Activated CD8-positive, alpha-beta memory T cell treated with anti-CD3 and anti-CD28 coated beads, Interleukin-2, amount 50 U/mL, for 48 hours (primary cell): ENCODE data around the gene ABCC3.
"Not testable (repeated sequence)": the region's sequence is repeated elsewhere in the genome, so short reads cannot be mapped to it uniquely, and the experiment has no call there.

Experiments
- DNase-seq: peaks from one replicate; pipeline ENCODE4 v3.0.0-alpha.2; 2020

ABCC3 gene

DNA sequence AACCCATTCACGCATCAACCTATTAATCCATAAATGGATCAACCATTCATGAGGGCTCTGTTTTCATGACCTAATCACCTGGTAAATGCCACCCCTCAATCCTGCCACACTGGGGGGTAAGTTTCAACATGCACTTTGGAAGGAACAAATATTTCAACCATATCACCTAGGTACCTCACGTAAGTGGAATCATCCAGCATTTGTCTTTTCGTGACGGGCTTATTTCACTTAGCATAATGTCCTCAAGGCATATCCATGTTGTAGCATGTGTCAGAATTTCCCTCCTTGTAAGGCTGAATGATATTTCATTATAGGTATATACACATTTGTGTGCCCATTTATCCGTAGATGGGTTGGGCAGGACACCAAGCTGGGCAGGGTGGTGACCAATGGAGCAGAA lies 37.4 kb downstream of the ABCC3 start:
- DNase-seq, result no peak

DNA sequence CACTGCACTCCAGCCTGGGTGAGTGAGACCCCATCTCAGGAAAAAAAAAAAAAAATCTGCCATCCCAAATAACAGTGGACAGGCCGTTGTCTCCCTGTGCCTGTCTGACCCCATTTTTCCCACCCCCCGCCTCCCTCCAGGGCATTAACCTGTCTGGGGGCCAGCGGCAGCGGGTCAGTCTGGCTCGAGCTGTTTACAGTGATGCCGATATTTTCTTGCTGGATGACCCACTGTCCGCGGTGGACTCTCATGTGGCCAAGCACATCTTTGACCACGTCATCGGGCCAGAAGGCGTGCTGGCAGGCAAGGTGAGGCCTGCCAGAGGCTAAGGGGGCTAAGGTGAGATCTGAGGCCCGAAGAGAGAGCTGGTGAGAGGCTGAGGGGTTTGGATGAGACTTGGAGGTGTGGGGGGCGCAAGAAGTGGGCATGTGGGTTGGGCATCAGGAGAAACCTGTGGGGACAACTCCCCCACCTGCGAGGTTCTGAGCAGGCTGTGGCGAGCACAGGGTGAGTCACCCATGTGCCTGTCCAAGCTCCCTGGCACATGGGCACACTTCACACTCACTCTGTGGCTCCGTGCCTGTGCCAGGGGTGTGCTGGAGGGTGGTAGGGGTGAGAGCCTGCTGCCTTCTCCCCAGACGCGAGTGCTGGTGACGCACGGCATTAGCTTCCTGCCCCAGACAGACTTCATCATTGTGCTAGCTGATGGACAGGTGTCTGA lies 38.3 kb downstream of the ABCC3 start:
- no peak for DNase-seq

DNA sequence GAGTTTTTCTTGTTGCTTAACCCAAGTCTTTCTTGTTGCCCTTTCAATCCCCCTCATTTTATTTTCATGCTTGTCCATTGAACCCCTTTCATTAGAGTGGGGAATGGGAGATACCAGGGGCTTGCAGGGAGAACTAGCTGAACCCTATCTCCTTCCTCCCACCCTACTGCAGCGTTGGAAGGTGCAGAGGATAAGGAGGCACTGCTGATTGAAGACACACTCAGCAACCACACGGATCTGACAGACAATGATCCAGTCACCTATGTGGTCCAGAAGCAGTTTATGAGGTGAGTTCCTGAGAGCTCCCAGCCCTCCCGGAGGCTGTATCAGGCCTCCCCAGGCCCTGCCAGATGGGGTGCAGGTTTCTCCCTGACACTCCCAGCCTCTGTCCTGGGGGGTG lies 40.5 kb downstream of the ABCC3 start:
- DNase-seq, result no peak

DNA sequence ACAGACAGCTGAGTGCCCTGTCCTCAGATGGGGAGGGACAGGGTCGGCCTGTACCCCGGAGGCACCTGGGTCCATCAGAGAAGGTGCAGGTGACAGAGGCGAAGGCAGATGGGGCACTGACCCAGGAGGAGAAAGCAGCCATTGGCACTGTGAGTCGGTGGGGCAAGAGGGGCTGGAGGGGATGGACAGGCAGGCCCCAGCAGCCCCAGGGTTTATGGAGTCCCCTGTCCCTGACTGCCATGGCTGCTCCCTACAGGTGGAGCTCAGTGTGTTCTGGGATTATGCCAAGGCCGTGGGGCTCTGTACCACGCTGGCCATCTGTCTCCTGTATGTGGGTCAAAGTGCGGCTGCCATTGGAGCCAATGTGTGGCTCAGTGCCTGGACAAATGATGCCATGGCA lies 40.9 kb downstream of the ABCC3 start:
- no peak for DNase-seq

DNA sequence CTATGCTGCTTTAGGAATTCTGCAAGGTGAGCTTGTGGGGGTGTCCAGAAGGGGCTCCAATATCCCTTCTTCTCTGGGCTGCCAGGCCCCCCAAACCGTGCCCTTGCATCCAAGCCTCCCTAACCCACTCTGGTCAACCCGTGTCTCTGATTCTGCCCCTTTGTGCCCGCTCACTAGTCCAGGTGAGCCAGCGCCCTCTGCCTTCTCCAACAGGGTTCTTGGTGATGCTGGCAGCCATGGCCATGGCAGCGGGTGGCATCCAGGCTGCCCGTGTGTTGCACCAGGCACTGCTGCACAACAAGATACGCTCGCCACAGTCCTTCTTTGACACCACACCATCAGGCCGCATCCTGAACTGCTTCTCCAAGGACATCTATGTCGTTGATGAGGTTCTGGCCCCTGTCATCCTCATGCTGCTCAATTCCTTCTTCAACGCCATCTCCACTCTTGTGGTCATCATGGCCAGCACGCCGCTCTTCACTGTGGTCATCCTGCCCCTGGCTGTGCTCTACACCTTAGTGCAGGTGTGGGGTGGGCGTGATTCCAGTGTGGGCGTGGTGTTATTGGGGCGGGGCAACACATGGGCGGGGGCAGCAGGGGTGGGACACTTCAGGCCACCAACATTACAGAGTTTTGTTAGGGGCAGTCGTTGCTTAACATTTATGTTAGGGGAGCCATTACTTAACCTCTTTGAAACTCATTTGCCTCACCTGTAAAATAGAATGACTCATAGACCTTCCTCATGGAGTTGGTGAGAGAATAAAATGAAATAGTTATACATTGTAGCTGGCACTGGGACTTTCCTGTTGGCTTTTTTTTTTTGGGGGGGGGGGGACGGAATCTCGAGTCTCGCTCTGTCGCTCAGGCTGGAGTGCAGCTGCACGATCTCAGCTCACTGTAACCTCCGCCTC lies 41.6 kb downstream of the ABCC3 start:
- DNase-seq, result no peak

DNA sequence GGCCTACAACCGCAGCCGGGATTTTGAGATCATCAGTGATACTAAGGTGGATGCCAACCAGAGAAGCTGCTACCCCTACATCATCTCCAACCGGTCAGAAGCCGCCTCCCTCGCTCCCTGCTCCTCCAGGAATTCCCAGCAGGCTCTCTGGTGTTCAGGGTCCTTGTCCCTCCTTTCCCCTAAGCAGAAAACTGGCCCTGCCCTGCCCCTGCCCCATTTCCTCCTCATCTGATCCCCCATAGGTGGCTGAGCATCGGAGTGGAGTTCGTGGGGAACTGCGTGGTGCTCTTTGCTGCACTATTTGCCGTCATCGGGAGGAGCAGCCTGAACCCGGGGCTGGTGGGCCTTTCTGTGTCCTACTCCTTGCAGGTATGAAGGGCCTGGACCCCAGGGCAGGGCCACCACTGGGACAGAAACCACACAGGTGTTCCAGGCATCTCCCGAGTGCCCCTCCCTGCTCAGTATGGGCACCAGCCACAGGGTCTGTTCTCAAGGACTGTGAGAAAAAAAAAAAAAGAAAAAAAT lies 43.2 kb downstream of the ABCC3 start:
- no peak for DNase-seq

DNA sequence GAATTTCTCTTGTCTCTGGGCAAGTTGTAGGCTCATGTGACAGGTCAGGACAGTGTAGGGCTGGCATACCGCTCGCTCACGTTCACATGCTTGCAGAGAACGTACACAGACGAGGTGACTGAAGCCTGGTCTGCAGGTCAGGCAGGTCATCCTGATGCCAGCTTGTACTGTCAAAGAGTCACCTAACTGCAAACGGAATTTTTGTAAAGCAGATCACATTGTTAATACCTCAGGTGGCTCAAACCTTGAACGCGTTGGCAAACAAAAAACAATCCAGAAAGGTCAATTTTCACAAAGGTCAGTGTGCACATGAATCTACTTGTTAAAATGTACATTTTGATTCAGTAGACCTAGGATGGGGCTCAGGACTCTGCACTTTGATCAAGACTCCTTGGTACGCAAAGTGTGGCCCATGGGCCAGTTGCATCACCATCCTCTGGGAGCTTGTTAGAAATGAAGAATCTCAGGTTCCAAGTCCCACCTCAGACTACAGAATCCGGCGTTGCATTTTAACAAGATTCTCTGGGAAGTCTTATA lies 44.4 kb downstream of the ABCC3 start:
- DNase-seq, result no peak

DNA sequence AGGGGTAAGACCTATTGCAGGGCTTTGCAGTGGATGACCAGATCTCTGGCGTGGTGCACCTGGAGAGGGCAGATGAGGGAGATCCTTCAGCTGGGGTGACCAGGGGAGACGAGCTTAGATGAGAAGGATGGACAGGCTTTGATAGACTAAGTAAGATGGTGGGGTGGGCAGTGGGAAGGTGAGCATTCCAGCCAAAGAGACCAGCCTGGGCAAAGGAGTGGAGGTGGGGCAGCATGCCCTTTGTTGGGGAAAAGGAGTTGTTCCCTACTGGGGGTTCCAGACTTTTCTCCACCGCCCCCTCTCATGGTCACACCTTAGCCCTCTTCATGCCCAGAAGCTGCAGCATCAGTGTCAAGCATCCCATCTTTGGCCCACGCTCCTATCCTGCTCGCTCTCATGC lies 45.4 kb downstream of the ABCC3 start:
- no peak for DNase-seq

DNA sequence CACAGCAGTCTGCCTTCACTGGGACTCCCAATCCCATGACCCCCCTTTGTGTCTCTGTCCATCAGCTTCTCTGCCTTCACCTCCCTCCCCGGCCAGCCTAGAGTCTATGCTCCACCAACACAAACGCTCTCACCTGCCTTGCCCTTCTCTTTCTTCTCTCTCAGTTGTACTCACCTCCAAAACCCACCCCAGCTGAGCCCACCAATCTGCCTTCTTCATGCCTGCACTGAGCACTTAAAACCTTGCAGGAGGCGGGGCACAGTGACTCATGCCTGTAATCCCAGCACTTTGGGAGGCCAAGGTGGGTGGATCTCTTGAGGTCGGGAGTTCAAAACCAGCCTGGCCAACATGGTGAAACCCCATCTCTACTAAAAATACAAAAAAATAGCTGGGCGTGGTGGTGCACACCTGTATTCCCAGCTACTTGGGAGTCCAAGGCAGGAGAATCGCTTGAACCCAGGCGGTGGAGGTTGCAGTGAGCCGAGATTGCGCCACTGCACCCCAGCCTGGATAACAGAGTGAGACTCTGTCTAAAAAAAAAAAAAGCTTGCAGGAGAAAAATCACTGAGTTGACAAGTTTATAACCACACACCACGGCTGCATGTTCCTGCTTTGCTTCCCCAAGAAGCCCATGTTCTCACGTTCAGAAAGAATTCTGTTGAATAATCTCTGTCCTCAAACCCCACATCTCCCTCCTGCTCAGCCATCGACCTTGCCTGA lies 46.0 kb downstream of the ABCC3 start:
- DNase-seq, result not testable (repeated sequence)

DNA sequence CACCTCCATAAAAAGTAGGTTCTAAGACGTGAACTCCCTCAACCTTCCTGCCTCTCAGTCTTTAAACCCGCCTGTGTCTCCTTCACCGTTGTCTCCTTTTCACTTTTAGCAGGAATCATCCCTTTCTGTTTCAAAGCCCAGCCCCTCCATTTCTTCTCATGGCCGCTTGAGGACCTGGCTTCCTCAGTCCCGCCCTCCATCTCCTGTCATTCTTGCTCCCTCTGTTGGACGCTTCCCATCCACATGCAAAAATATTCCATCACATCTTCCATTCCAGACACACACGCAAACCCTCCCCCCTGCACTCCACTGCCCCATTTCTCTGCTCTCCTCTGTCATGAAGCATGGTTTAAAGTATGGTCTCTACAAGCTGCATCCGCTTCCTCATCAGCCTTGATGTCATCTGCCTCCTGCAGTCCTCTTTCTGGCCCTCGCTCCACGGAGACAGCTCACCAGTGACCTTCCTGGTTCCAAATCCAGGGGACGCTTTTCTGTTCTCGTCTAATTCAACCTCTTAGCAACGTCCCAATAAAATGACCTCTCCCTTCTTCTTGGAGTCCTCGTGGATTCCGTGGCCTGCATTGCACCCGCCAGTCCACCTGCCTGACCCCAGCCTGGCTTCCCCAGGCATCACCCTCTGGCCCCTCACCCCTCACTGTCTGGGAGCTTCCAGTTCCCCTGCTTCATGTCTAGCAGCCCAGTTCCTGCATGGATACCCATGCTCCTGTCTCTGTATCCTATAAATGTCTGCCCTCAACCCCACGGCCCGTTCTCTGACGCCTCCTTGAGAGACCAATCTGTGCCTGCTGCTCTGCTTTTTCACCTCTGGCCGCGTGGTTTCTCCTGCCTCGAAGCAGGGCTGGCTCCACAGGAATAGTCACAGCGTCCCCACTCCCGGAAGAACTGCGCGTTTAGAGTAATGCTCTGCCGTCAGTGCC lies 46.9 kb downstream of the ABCC3 start:
- DNase-seq, result no peak

DNA sequence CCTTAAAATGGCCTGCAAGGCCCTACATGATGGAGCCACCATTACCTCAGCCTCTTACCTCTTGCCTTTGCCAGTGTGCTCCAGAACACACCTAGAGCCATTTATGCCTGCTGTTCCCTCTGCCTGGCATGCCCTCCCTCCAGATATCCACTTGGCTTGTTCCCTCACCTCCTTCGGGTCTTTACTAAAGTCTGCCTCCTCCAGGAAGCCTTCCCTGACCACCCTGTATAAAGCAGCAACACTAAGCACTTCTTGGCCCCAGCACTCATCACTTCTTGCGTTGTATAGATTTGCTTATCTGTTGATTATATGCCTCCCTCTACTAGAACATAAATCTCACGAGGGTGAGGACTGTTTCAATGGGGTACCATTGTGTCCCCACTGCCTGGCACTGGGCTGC lies 47.8 kb downstream of the ABCC3 start:
- no peak for DNase-seq

DNA sequence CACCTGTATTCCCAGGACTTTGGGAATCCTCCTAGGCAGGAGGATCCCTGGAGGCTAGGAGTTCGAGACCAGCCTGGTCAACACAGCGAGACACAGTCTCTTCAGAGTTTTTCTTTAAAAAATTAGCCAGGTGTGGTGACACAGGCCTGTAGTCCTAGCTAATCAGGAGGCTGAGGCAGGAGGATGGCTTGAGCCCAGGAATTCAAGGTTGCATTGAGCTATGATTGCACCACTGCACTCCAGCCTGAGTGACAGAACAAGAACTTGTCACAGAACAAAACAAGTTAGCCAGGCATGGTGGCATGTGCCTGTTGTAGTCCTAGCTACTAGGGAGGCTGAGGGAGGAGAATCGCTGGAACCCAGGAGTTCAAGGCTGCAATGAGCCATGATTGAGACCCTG lies 48.3 kb downstream of the ABCC3 start:
- no peak for DNase-seq

DNA sequence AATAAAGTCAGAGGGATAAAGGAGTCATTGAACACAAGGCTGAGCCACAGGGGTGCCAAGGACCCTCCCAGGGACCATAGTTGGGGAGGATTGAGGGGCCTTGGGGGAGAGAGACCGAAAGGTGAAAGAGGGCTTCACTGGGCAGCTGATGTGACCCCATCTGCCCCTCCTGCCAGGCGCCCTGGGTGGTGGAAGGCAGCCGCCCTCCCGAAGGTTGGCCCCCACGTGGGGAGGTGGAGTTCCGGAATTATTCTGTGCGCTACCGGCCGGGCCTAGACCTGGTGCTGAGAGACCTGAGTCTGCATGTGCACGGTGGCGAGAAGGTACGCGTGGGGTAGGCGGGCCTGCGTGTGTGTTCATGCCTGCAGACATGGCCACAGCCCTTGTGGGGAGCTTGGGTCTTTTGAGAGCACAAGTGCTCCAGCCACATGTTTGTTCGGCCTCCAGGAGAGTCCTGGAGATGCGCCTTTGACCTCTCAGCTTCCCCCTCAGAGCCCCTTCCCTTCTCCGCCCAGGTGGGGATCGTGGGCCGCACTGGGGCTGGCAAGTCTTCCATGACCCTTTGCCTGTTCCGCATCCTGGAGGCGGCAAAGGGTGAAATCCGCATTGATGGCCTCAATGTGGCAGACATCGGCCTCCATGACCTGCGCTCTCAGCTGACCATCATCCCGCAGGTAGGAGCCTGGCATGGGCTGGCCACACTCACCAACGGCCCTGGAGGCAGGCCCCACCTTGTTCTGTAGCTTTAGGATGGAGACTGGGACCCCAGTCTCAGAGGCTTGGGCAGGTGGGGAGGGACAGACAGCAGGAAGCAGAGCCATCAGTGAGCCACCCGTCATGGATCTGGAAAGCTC lies 49.0 kb downstream of the ABCC3 start:
- DNase-seq, result no peak

DNA sequence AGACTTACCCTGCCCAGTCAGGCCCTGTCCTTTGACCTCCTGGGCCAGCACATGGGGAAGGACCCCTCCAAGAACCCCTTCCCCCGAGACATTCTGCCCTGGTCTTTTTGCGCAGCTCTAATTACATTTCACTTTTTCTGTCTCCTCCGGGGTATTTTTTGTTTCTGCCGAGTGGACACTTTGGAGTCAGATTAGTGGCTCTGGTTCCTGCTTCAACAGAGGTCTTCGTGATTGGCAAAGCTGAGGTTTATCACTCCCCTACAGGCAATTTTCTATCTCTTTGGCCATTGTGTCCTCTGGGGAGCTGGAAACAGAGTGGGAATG lies 49.6 kb downstream of the ABCC3 start:
- no peak for DNase-seq

DNA sequence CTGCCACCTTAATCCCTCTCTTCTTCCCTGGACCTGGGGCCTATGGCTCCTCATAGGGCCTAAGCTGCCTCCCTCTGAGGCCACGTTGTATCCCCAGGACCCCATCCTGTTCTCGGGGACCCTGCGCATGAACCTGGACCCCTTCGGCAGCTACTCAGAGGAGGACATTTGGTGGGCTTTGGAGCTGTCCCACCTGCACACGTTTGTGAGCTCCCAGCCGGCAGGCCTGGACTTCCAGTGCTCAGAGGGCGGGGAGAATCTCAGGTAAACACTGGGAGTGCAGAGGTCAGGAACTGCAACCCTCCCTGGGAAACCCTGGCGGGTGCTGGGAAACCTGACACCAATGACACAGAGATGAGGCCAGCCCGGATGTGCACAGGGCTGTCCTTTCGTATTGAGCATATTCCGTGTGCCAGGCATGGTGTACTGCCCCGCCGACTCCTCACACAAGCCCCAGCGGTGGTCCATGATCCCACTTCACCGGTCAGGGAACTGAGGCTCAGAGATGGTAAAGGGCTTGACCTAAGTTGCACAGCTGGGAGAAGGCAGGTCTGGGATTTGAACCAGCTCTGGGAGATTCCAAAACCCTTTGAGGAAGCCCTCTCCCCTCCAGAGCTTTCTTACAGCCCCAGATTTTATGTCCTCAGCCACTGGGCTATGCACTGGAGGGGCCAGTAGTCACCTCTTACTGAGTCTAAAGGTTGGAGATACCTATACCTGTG lies 50.1 kb downstream of the ABCC3 start:
- no peak for DNase-seq

DNA sequence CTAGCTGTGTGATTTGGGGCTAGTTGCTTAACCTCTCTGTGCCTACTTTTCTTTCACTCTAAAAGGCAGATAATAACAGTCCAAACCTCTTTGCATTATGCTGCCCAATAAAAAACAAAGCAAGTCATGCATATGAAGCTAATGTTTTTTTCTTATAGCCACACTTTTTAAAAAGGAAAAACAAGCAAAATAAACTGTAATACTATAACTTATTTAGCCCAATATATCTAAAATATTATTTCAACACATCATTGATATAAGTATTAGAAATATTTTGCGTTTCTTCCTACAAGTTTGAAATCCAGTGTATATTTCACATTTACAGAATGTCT lies 50.6 kb downstream of the ABCC3 start:
- no peak for DNase-seq

DNA sequence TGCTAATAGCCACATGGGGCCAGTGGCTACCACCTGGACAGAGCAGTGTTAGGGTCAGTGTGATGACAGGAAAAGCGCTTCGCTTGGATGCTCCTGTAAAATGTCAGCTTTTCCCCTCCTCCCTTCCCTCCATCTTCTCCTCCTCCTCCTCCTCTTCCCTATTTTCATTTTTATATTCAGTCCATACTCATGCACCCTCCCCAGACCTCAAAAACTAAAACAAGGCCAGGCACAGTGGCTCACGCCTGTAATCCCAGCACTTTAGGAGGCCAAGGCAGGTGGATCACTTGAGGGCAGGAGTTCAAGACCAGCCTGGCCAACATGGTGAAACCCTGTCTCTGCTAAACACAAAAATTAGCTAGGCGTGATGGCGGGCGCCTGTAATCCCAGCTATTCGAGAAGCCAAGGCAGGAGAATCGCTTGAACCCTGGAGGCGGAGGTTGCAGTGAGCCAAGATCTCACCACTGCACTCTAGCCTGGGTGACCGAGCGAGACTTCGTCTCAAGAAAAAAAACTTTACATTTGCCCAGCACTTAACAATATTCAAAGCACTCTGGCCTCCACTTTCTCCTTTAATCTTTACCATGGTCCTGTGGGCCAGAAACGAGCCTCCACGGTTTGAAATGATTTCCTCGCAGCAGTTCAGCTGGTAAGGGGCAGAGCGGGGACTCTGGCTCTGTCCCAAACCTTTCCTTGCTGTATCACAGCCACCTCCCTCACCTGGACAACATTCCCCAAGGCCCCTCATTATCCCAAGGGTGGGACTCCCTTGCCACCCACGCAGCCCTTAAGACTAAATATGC lies 51.2 kb downstream of the ABCC3 start:
- no peak for DNase-seq

DNA sequence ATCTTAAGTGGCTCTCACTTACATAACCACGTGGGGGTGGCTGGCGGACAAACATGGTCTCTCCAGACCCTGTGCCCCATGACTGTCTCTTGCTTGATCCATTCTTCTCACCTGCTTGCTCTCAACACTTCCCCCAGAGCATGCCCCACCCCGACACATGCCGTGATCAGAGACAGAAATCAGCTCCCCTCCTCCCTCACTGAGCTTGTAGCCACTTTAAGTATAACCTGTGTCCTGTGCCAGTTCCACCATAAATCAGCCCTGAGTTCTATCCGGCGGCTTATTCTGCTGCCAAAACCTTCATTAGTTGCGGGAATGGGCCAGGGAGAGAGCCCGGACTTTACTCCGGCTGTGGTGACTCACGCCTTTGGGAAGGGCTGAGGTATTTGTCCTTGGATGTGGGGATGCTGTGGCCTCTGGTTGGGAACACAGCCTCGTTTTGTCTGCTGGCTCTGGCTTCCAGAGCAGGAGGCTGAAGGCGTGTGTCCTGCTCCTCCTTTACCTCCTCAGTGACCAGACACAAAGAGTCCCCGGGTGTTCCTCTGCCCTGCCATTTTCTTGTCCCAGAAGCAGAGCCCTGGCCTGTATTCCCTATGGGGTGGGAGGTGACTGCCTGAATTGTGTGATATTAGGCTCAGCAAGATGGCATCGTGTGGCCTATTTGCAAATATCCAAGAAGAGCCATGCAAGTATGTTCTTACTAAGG lies 52.0 kb downstream of the ABCC3 start:
- DNase-seq, result no peak
